Body of pancreas (tissue), 4 donors: Measurements from ENCODE around the gene PELI3. TPM values are rescaled to one million over a fixed set of nuclear protein-coding genes. Genes with fewer than 3 reads are reported as not detected.

Experiments used
- ATAC-seq: fragments of 150-250 bp; one replicate; pipeline ENCODE4 v1.9.1; 2016
- DNase-seq, 4 donors: peaks; one replicate each; pipeline ENCODE4 v3.0.0-alpha.2; 2019
- H3K27ac ChIP-seq, 4 donors: fragments of 200-600 bp; sonication (generic); 1 replicate in 3 of 4; 2 replicates in 1 of 4; pipeline versions ENCODE4 v1.5.1 to v1.6.1; 2016 to 2019; ENCODE audit warnings: mild to moderate bottlenecking in 1 of 4, mixed read lengths in 1 of 4, moderate library complexity in 1 of 4
- H3K27me3 ChIP-seq, 2 donors: fragments of 200-600 bp; sonication (generic); one replicate each; pipeline ENCODE4 v1.6.0; 2016; ENCODE audit warnings: mild to moderate bottlenecking in 1 of 2
- H3K36me3 ChIP-seq, 2 donors: fragments of 200-600 bp; sonication (generic); replicated peaks in 1 of 2; 2 replicates each; pipeline ENCODE4 v1.5.1; 2016; ENCODE audit warnings: low read depth in 2 of 2; ENCODE audit not compliant: insufficient read depth in 1 of 2
- H3K4me1 ChIP-seq: fragments of 200-600 bp; sonication (generic); one replicate; pipeline ENCODE4 v1.6.0; 2016
- H3K4me3 ChIP-seq, 2 donors: fragments of 200-600 bp; sonication (generic); 1 replicate in 1 of 2; 2 replicates in 1 of 2; pipeline ENCODE4 v1.5.1; 2016 to 2019
- H3K9me3 ChIP-seq, 3 donors: fragments of 200-600 bp; sonication (generic); 1 replicate in 2 of 3; 2 replicates in 1 of 3; pipeline ENCODE4 v1.5.1; 2016
- POLR2A ChIP-seq, 3 donors: fragments of 450-650 bp; IDR thresholded peaks; one replicate each; pipeline ENCODE4 v1.6.1; 2016; ENCODE audit warnings: antibody characterized with exemption in 3 of 3, mild to moderate bottlenecking in 2 of 3
- WGBS, 2 donors: methylation state at CpG; one replicate each; pipeline ENCODE4 v1.1.5; 2017; 5-methylcytosine and 5-hydroxymethylcytosine counted together
- intact Hi-C: fragments of 100-400 bp; cut with DNase I; formaldehyde crosslinking; loops from one replicate; pipeline ENCODE4 v1.15.1; 2023
- total RNA-seq, 2 donors: library from RNA; depleted of rRNA; stranded (reverse); fragments of >200 nt; gene quantifications; one replicate each; pipeline ENCODE4 v1.1.0, GENCODE V29; 2016
- TF ChIP-seq, protein P1 (sequence below), 7 experiments: fragments of 450-650 bp in 4 of 7; fragments of 200-600 bp in 3 of 7; sonication (generic) in 3 of 7; IDR thresholded peaks; one replicate each; pipeline ENCODE4 v1.5.1; 2016 to 2019; ENCODE audit warnings: antibody characterized with exemption in 7 of 7

The PELI3 gene
- total RNA-seq, 2 donors from 2014 or later, result 7.6 to 10.9 TPM

DNA sequence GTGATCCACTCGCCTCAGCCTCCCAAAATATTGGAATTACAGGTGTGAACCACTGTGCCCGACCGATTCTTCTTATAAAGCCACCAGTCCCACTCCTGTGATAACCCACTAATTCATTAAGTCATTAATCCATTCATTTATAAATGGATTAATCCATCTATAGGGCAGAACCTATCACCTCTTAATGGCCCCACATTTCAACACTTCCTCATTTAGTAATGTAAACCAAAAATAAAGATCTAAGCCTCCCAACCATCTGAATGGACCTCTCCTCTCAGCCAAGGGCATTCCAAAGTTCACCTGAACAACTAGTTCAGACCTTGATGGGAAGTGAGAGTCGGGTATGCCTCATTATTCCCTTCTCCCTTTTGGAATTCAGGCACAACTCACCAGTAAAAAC lies 18.2 kb upstream of the PELI3 start:
- Histone ChIP-seq H3K36me3 (no peaks in the 10 kb centered on the region), H3K27ac (no peak overlapping the region), H3K27me3 (no peaks in the 10 kb centered on the region), H3K9me3 (peaks cover 0 to 4% (median 0%) of the 10 kb centered on the region in 3 donors), H3K4me3 (no peak overlapping the region), H3K4me1 (no peaks in the 10 kb centered on the region)
- 38 to 57% methylated on average over 4 of the region's 4 CpGs for WGBS, 2 donors
- DNase-seq (no peak), ATAC-seq (no peak)
- TF ChIP-seq POLR2A (IDR thresholded peaks at IDR 0.05), result no peak
- TF ChIP-seq, protein P1, sequence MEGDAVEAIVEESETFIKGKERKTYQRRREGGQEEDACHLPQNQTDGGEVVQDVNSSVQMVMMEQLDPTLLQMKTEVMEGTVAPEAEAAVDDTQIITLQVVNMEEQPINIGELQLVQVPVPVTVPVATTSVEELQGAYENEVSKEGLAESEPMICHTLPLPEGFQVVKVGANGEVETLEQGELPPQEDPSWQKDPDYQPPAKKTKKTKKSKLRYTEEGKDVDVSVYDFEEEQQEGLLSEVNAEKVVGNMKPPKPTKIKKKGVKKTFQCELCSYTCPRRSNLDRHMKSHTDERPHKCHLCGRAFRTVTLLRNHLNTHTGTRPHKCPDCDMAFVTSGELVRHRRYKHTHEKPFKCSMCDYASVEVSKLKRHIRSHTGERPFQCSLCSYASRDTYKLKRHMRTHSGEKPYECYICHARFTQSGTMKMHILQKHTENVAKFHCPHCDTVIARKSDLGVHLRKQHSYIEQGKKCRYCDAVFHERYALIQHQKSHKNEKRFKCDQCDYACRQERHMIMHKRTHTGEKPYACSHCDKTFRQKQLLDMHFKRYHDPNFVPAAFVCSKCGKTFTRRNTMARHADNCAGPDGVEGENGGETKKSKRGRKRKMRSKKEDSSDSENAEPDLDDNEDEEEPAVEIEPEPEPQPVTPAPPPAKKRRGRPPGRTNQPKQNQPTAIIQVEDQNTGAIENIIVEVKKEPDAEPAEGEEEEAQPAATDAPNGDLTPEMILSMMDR (IDR thresholded peaks at IDR 0.05), result no peak
- intact Hi-C loops, result no loop called here

DNA sequence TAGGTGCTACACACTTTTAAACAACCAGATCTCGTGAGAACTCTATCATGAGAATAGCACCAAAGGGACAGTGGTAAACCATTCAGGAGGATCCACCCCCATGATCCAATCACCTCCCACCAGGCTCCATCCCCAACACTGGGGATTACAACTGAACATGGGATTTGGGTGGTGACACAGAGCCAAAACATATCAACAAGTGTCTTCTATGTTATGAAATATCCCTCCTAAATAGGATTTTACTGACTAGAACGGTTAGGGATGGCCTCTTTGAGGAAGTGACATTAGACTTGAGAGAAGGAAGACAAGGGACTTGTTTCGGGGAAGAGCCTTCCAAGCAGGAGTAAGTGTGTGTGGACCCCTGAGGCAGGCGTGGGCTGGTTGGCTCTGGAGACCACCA lies 16.1 kb upstream of the PELI3 start:
- TF ChIP-seq, protein P1 (IDR thresholded peaks at IDR 0.05), result no peak
- TF ChIP-seq POLR2A (IDR thresholded peaks at IDR 0.05), result no peak
- no peak for DNase-seq
- H3K4me3 ChIP-seq, result no peak overlapping the region
- H3K36me3 ChIP-seq, result no peaks in the 10 kb centered on the region
- no peaks in the 10 kb centered on the region for H3K27me3 ChIP-seq
- no peaks in the 10 kb centered on the region for H3K4me1 ChIP-seq
- no peak overlapping the region for H3K27ac ChIP-seq
- H3K9me3 ChIP-seq, result peaks cover 0 to 4% (median 0%) of the 10 kb centered on the region in 3 donors
- no peak for ATAC-seq
- WGBS, 2 donors, result 38 to 53% methylated on average over 4 of the region's 4 CpGs
- intact Hi-C loops, result no loop called here

DNA sequence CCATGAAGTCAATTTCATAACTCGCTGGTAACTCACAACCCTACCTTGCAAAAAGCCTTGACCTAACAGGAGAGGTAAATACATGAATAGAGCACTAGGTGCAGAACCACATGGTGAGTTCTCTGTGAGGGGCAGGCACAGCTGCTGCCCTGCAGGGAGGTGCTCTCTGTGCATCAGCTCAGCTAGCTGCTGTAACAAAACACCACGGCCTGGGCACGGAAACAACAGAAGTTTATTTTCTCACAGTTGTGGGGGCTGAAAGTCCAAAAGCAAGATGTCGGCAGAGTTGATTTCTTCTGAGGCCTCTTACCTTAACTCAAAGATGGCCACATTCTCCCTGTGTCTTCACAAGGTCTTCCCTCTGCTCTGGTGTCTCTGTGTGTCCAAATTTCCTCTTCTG lies 15.0 kb upstream of the PELI3 start:
- H3K36me3 ChIP-seq, result no peaks in the 10 kb centered on the region
- H3K9me3 ChIP-seq, result peaks cover 0 to 4% (median 0%) of the 10 kb centered on the region in 3 donors
- ATAC-seq (no peak), DNase-seq (no peak)
- WGBS, 2 donors, result 55 to 67% methylated on average over 4 of the region's 4 CpGs
- no peaks in the 10 kb centered on the region for H3K4me1 ChIP-seq
- H3K4me3 ChIP-seq, result no peak overlapping the region
- intact Hi-C loops, result no loop called here
- H3K27me3 ChIP-seq, result no peaks in the 10 kb centered on the region
- TF ChIP-seq POLR2A (IDR thresholded peaks at IDR 0.05), result no peak
- TF ChIP-seq, protein P1 (IDR thresholded peaks at IDR 0.05), result no peak
- H3K27ac ChIP-seq, result no peak overlapping the region

DNA sequence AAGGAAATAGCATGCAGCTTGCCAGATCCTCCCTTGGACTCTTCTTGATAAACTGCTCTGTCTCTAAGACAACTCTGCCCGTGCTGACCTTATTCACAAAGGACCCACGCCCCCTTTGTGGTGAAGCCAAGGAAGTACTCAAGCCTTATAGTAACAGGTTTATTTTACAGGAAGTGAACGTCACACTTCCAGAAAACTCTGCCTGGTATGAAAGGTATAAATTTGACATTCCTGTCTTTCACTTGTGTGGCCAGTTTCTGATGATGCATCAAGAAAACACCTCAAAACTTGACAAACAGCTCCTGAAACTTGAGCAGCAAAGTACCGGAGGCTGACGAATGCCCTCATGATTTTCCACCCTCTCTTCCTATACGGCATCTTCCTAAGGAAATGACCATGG lies 12.5 kb upstream of the PELI3 start:
- Histone ChIP-seq H3K9me3 (peaks cover 0 to 4% (median 0%) of the 10 kb centered on the region in 3 donors), H3K27ac (no peak overlapping the region), H3K4me1 (no peaks in the 10 kb centered on the region), H3K27me3 (no peaks in the 10 kb centered on the region), H3K36me3 (no peaks in the 10 kb centered on the region), H3K4me3 (no peak overlapping the region)
- WGBS, 2 donors, result 26 to 35% methylated on average over 6 of the region's 6 CpGs
- ATAC-seq (no peak), DNase-seq (no peak)
- TF ChIP-seq POLR2A (IDR thresholded peaks at IDR 0.05), result no peak
- TF ChIP-seq, protein P1 (IDR thresholded peaks at IDR 0.05), result no peak
- intact Hi-C loops, result no loop called here

DNA sequence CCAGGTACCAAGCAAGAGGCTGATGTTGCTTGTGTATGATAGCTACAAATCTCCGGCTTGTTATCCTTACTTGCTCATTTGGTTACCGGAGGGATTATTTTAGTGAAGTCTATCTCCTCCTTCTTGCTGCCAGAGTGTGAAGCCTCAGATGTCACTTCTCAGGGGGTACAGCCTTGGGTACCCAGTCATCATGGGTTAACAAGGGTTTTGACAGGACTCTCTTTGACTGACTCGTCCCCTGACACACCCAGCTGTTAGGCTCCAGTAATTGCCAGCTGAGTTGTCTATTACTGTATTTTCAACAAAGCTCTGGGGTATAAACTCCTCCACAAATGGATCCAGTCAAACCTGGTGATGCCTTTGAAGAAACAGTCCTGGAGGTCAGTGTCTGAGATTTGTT lies 11.9 kb upstream of the PELI3 start:
- intact Hi-C loops, result no loop called here
- no peak for ATAC-seq
- Histone ChIP-seq H3K9me3 (peaks cover 0 to 4% (median 0%) of the 10 kb centered on the region in 3 donors), H3K4me3 (no peak overlapping the region), H3K36me3 (no peaks in the 10 kb centered on the region), H3K27me3 (no peaks in the 10 kb centered on the region), H3K4me1 (no peaks in the 10 kb centered on the region), H3K27ac (no peak overlapping the region)
- DNase-seq, result no peak
- TF ChIP-seq, protein P1 (IDR thresholded peaks at IDR 0.05), result no peak
- no peak for TF ChIP-seq POLR2A (IDR thresholded peaks at IDR 0.05)
- WGBS, 2 donors, result 41 to 54% methylated on average over 3 of the region's 3 CpGs
